GM23338 (cell line): ENCODE results near the gene BCL11B. TPM values are rescaled to one million over a fixed set of nuclear protein-coding genes. Genes with fewer than 3 reads are reported as not detected.

Experiments
- ATAC-seq: fragments of 200-7000 bp; cut with Tn5 transposase; 3 replicates; pipeline ENCODE4 v1.9.1; 2020
- DNase-seq: peaks from one replicate; pipeline ENCODE4 v3.0.0-alpha.2; 2015; ENCODE audit warnings: low spot score
- H2AFZ ChIP-seq: fragments of 200-600 bp; sonication (generic); 2 replicates; pipeline ENCODE4 v1.8.0; 2016; ENCODE audit warnings: antibody characterized with exemption, mild to moderate bottlenecking, moderate library complexity
- H3F3A ChIP-seq: fragments of 200-600 bp; sonication (generic); replicated peaks from 2 replicates; pipeline ENCODE4 v1.8.0; 2017; ENCODE audit warnings: antibody characterized with exemption, mixed run types, low read depth
- H3K27ac ChIP-seq: fragments of 200-600 bp; sonication (generic); 2 replicates; pipeline ENCODE4 v1.6.1; 2016; ENCODE audit warnings: low read depth
- H3K27me3 ChIP-seq: fragments of 200-600 bp; sonication (generic); 2 replicates; pipeline ENCODE4 v1.8.0; 2016; ENCODE audit warnings: mild to moderate bottlenecking, mixed run types, moderate library complexity; ENCODE audit not compliant: insufficient read depth
- H3K36me3 ChIP-seq: fragments of 200-600 bp; sonication (generic); 2 replicates; pipeline ENCODE4 v1.8.0; 2016; ENCODE audit warnings: mild to moderate bottlenecking; ENCODE audit not compliant: insufficient read depth
- H3K4me1 ChIP-seq: fragments of 200-600 bp; sonication (generic); 2 replicates; pipeline ENCODE4 v1.8.0; 2016; ENCODE audit warnings: mild to moderate bottlenecking, moderate library complexity; ENCODE audit not compliant: insufficient read depth
- H3K4me2 ChIP-seq: fragments of 200-600 bp; sonication (generic); 2 replicates; pipeline ENCODE4 v1.7.1; 2017; ENCODE audit warnings: mixed run types
- H3K4me3 ChIP-seq: fragments of 200-600 bp; sonication (generic); 2 replicates; pipeline ENCODE4 v1.6.1; 2016; ENCODE audit warnings: mixed run types
- H3K79me2 ChIP-seq: fragments of 200-600 bp; sonication (generic); replicated peaks from 2 replicates; pipeline ENCODE4 v1.8.0; 2017; ENCODE audit warnings: mild to moderate bottlenecking; ENCODE audit not compliant: insufficient read depth
- H3K9me2 ChIP-seq: fragments of 200-600 bp; sonication (generic); 2 replicates; pipeline ENCODE4 v1.8.0; 2017; ENCODE audit not compliant: insufficient read depth
- H4K20me1 ChIP-seq: fragments of 200-600 bp; sonication (generic); replicated peaks from 2 replicates; pipeline ENCODE4 v1.8.0; 2017; ENCODE audit warnings: mild to moderate bottlenecking; ENCODE audit not compliant: insufficient read depth
- H3K27ac Mint-ChIP-seq: 2 replicates; pipeline ENCODE4 v1.8.0; 2020; ENCODE audit warnings: inconsistent platforms, mild to moderate bottlenecking, moderate library complexity, mixed read lengths
- H3K27me3 Mint-ChIP-seq: 3 replicates; pipeline ENCODE4 v1.8.0; 2022; ENCODE audit warnings: low read depth, mild to moderate bottlenecking, moderate library complexity, mixed read lengths, inconsistent platforms; ENCODE audit not compliant: insufficient read depth, poor library complexity
- H3K36me3 Mint-ChIP-seq: 3 replicates; pipeline ENCODE4 v1.8.0; 2021; ENCODE audit warnings: low read depth, mild to moderate bottlenecking, inconsistent platforms, moderate library complexity, mixed read lengths
- H3K4me1 Mint-ChIP-seq: 3 replicates; pipeline ENCODE4 v1.8.0; 2020; ENCODE audit warnings: mild to moderate bottlenecking, inconsistent platforms, mixed read lengths
- H3K4me3 Mint-ChIP-seq: 3 replicates; pipeline ENCODE4 v1.8.0; 2021; ENCODE audit warnings: moderate library complexity, mild to moderate bottlenecking, inconsistent platforms, mixed read lengths
- H3K9me3 Mint-ChIP-seq: 3 replicates; pipeline ENCODE4 v1.8.0; 2020; ENCODE audit warnings: moderate library complexity, mild to moderate bottlenecking, inconsistent platforms, mixed read lengths
- ETS1 ChIP-seq: IDR thresholded peaks from 2 replicates; pipeline ENCODE4 v1.6.1; 2016; ENCODE audit warnings: antibody characterized with exemption
- EZH2 ChIP-seq: fragments of 200-600 bp; sonication (generic); IDR thresholded peaks from one replicate; pipeline ENCODE4 v1.8.0; 2017; ENCODE audit warnings: antibody characterized with exemption, mild to moderate bottlenecking, low read depth; ENCODE audit not compliant: unreplicated experiment
- EZH2phosphoT487 ChIP-seq: fragments of 200-600 bp; sonication (generic); IDR thresholded peaks from one replicate; pipeline ENCODE4 v1.8.1; 2018; ENCODE audit warnings: antibody characterized with exemption; ENCODE audit not compliant: unreplicated experiment
- NANOG ChIP-seq: IDR thresholded peaks from 2 replicates; pipeline ENCODE4 v1.6.1; 2016; ENCODE audit warnings: antibody characterized with exemption, borderline replicate concordance
- POLR2AphosphoS5 ChIP-seq: IDR thresholded peaks from 2 replicates; pipeline ENCODE4 v1.6.1; 2016; ENCODE audit warnings: antibody characterized with exemption, low read depth
- REST ChIP-seq: IDR thresholded peaks from one replicate; pipeline ENCODE4 v1.6.1; 2018; ENCODE audit warnings: antibody characterized with exemption; ENCODE audit not compliant: unreplicated experiment
- STAT1 ChIP-seq: IDR thresholded peaks from one replicate; pipeline ENCODE4 v1.6.1; 2016; ENCODE audit warnings: antibody characterized with exemption; ENCODE audit not compliant: unreplicated experiment
- ZNF331 ChIP-seq: fragments of 250-450 bp; sonication (Bioruptor Pico); IDR thresholded peaks from 2 replicates; pipeline ENCODE4 v1.5.0; 2020; ENCODE audit warnings: low read depth, mild to moderate bottlenecking, moderate library complexity
- ZNF462 ChIP-seq: fragments of 250-450 bp; sonication (Bioruptor Pico); IDR thresholded peaks from 2 replicates; pipeline ENCODE4 v1.5.0; 2020; ENCODE audit warnings: mild to moderate bottlenecking, moderate library complexity
- polyA plus RNA-seq: library from polyadenylated mRNA; unstranded; fragments of >200 nt; fragmentation: Nextera tagmentation; extraction: Ambion mirVana; gene quantifications from 2 replicates; pipeline ENCODE4 v1.2.1, GENCODE V29; 2016
- total RNA-seq: library from RNA; depleted of rRNA; stranded (reverse); fragments of >200 nt; shearing (Covaris generic); gene quantifications from 2 replicates; pipeline ENCODE4 v1.2.3, GENCODE V29; 2014

The BCL11B gene
- total and polyA plus RNA-seq, 2 experiments from 2014 or later = 2.4 to 6.7 TPM

DNA sequence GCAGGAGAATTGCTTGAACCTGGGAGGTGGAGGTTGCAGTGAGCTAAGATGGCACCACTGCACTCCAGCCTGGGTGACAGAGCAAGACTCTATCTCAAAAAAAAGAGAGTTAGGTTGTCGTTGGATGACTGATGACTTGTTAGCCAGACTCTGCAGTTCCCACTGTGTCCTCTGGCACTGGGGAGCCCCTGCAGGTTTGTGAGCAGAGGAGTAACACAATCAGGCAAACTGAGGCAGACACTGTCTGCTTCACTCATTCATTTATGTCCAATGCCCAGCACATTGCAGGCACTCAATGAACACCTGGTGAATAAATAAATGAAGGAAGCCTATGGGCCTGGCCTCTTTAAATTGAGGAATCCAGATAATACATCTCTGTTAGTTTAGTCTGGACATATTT is 41.2 kb upstream of the BCL11B start:
- DNase-seq (no peak), ATAC-seq (no peak)
- no peak for TF ChIP-seq REST
- TF ChIP-seq STAT1 = no peak
- TF ChIP-seq EZH2 = no peak
- no peak for TF ChIP-seq EZH2phosphoT487
- no peak for TF ChIP-seq ZNF462 (CRISPR knock-in tag)
- no peak for TF ChIP-seq POLR2AphosphoS5
- TF ChIP-seq ETS1 = no peak
- TF ChIP-seq NANOG = no peak
- TF ChIP-seq ZNF331 = no peak
- Mint-ChIP-seq H3K27ac (no peak overlapping the region), H3K27me3 (peaks cover 2% of the 10 kb centered on the region), H3K4me1 (peaks cover 14% of the 10 kb centered on the region; the same call in 2 of the 3 replicates), H3K9me3 (peaks cover 22% of the 10 kb centered on the region), H3K4me3 (no peak overlapping the region), H3K36me3 (peaks cover 16% of the 10 kb centered on the region)
- Histone ChIP-seq H3K36me3 (no peaks in the 10 kb centered on the region), H2AFZ (no peak overlapping the region), H3K4me2 (no peak overlapping the region), H3K27me3 (no peaks in the 10 kb centered on the region), H3K4me3 (no peak overlapping the region), H3F3A (no peaks in the 10 kb centered on the region), H4K20me1 (no peaks in the 10 kb centered on the region), H3K4me1 (no peaks in the 10 kb centered on the region), H3K27ac (no peak overlapping the region), H3K79me2 (no peaks in the 10 kb centered on the region), H3K9me2 (no peaks in the 10 kb centered on the region)
